GM19397 (cell line): ENCODE measurements around the gene CDH5.
"Not testable (repeated sequence)": the region's sequence is repeated elsewhere in the genome, so short reads cannot be mapped to it uniquely, and the experiment has no call there.

ENCODE experiments used
- ATAC-seq: cut with Tn5 transposase; IDR thresholded peaks from one replicate; pipeline ENCODE4 v1.9.1; 2021; ENCODE audit warnings: mild to moderate bottlenecking, moderate library complexity; ENCODE audit not compliant: unreplicated experiment

Gene CDH5

GRCh38 chr16:66366433-66367299, at the start of gene CDH5:
Gene CDH5 (plus strand): TSS chr16:66366691. CDS start chr16:66379338, 12,647 bp downstream.
- ATAC-seq: no peak

- ATAC-seq: no peak
These were observed 48.0 kb upstream of the CDH5 start for GRCh38 chr16:66318505-66318904.

- no peak for ATAC-seq
These were observed 45.7 kb upstream of the CDH5 start for GRCh38 chr16:66320774-66321173.

- ATAC-seq: peak; percentile 77
These were observed 44.3 kb upstream of the CDH5 start for GRCh38 chr16:66322174-66322573.

- no peak for ATAC-seq
These were observed 41.5 kb upstream of the CDH5 start for GRCh38 chr16:66324815-66325515.

GRCh38 chr16:66325717-66326376, 40.6 kb upstream of the CDH5 start:
- no peak for ATAC-seq

GRCh38 chr16:66326991-66327513, 39.4 kb upstream of the CDH5 start:
- no peak for ATAC-seq

- no peak for ATAC-seq
These were observed 38.2 kb upstream of the CDH5 start for GRCh38 chr16:66328282-66328681.

- not testable (repeated sequence) for ATAC-seq
These were observed 35.0 kb upstream of the CDH5 start for GRCh38 chr16:66331464-66331863.

GRCh38 chr16:66332634-66333610, 33.6 kb upstream of the CDH5 start:
- ATAC-seq: no peak

GRCh38 chr16:66334853-66335574, 31.5 kb upstream of the CDH5 start:
- ATAC-seq: no peak

GRCh38 chr16:66335704-66336329, 30.7 kb upstream of the CDH5 start:
- ATAC-seq: no peak

GRCh38 chr16:66337463-66338188, 28.9 kb upstream of the CDH5 start:
- ATAC-seq: no peak

- no peak for ATAC-seq
These were observed 24.1 kb upstream of the CDH5 start for GRCh38 chr16:66342294-66342900.

GRCh38 chr16:66344533-66345145, 21.9 kb upstream of the CDH5 start:
- ATAC-seq: no peak

- ATAC-seq: no peak
These were observed 20.3 kb upstream of the CDH5 start for GRCh38 chr16:66346221-66346620.

GRCh38 chr16:66352304-66352703, 14.2 kb upstream of the CDH5 start:
- ATAC-seq: no peak

GRCh38 chr16:66353055-66353454, 13.4 kb upstream of the CDH5 start:
- no peak for ATAC-seq
